Lower leg skin (tissue), 4 donors: ENCODE data around the gene ASAP3. TPM values are rescaled to one million over a fixed set of nuclear protein-coding genes. Genes with fewer than 3 reads are reported as not detected.
"Not testable (repeated sequence)": the region's sequence is repeated elsewhere in the genome, so short reads cannot be mapped to it uniquely, and the experiment has no call there.

ENCODE experiments used
- DNase-seq, 2 donors: peaks; one replicate each; pipeline ENCODE4 v3.0.0-alpha.2; 2019; ENCODE audit warnings: low spot score in 2 of 2
- H3K4me3 ChIP-seq: fragments of 200-600 bp; sonication (generic); 2 replicates; pipeline ENCODE4 v1.5.1; 2017; ENCODE audit warnings: mild to moderate bottlenecking, low read depth; ENCODE audit not compliant: poor library complexity, severe bottlenecking
- CTCF ChIP-seq, 3 donors: fragments of 450-650 bp; IDR thresholded peaks; one replicate each; pipeline ENCODE4 v1.5.1; 2016; ENCODE audit warnings: antibody characterized with exemption in 3 of 3, mild to moderate bottlenecking in 3 of 3, moderate library complexity in 2 of 3
- POLR2A ChIP-seq, 2 donors: fragments of 450-650 bp; IDR thresholded peaks; one replicate each; pipeline ENCODE4 v1.6.1; 2016 to 2017; ENCODE audit warnings: antibody characterized with exemption in 2 of 2, mild to moderate bottlenecking in 1 of 2, moderate library complexity in 1 of 2
- WGBS, 2 donors: methylation state at CpG; one replicate each; pipeline ENCODE4 v1.1.5; 2018; 5-methylcytosine and 5-hydroxymethylcytosine counted together
- intact Hi-C: fragments of 100-400 bp; cut with DNase I; formaldehyde crosslinking; loops from one replicate; pipeline ENCODE4 v1.15.0; 2023; ENCODE audit warnings: low total_unique reads
- total RNA-seq, 4 donors: library from RNA; depleted of rRNA; stranded (reverse); fragments of >200 nt; gene quantifications; one replicate each; pipeline ENCODE4 v1.1.0, GENCODE V29; 2016

The ASAP3 gene
- total RNA-seq, 4 donors from 2014 or later: 103 to 114 (median 108) TPM

- DNase-seq: no peak
- TF ChIP-seq CTCF (IDR thresholded peaks at IDR 0.05) (no peak), POLR2A (IDR thresholded peaks at IDR 0.05) (no peak)
- intact Hi-C loops: loop anchor here (5.0 kb wide), 1 partner anchor 46 kb away; no protein-coding TSS in a partner anchor
- no peak overlapping the region for H3K4me3 ChIP-seq
- 71 to 77% methylated on average over 7 of the region's 7 CpGs for WGBS, 2 donors
Observed at GRCh38 chr1:23496490-23497181, 12.7 kb upstream of the ASAP3 start.

GRCh38 chr1:23494836-23495235 lies 10.9 kb upstream of the ASAP3 start:
- intact Hi-C loops: loop anchor here (5.0 kb wide), 1 partner anchor 47 kb away; no protein-coding TSS in a partner anchor
- not testable (repeated sequence) for DNase-seq, H3K4me3 ChIP-seq
- WGBS, 2 donors: 83 to 94% methylated on average over 6 of the region's 6 CpGs

- H3K4me3 ChIP-seq, DNase-seq, intact Hi-C loops: not testable (repeated sequence)
- 88% methylated on average over 6 of the region's 6 CpGs for WGBS, 2 donors
Observed at GRCh38 chr1:23492776-23493175, 8.8 kb upstream of the ASAP3 start.

GRCh38 chr1:23492132-23492720 lies 8.2 kb upstream of the ASAP3 start:
- WGBS, 2 donors: 76 to 82% methylated on average over 3 of the region's 3 CpGs
- TF ChIP-seq POLR2A (IDR thresholded peaks at IDR 0.05) (no peak), CTCF (IDR thresholded peaks at IDR 0.05) (no peak)
- no peak overlapping the region for H3K4me3 ChIP-seq
- intact Hi-C loops: no loop called here
- no peak for DNase-seq

- 49 to 63% methylated on average over 5 of the region's 5 CpGs for WGBS, 2 donors
- intact Hi-C loops: loop anchor here (10.0 kb wide), 1 partner anchor 65 kb away; the partner anchor contains the start of gene TCEA3
- H3K4me3 ChIP-seq: no peak overlapping the region
- TF ChIP-seq CTCF (IDR thresholded peaks at IDR 0.05): no peak
- TF ChIP-seq POLR2A (IDR thresholded peaks at IDR 0.05): no peak
- DNase-seq: no peak
Observed at GRCh38 chr1:23489842-23490241, 5.9 kb upstream of the ASAP3 start.

GRCh38 chr1:23485002-23485332 lies 988 bp upstream of the ASAP3 start:
- H3K4me3 ChIP-seq: no peak overlapping the region
- intact Hi-C loops: loop anchor here (10.0 kb wide), 1 partner anchor 60 kb away; the partner anchor contains the start of gene TCEA3

More at GRCh38 chr1:23485002-23485332, 988 bp upstream of the ASAP3 start:
- DNase-seq: no peak
- no peak for TF ChIP-seq CTCF (IDR thresholded peaks at IDR 0.05)
- no peak for TF ChIP-seq POLR2A (IDR thresholded peaks at IDR 0.05)
- WGBS, 2 donors: 46 to 60% methylated on average over 7 of the region's 7 CpGs
